KBM-7 (cell line): Measurements from ENCODE around the gene MRGPRD.

ENCODE experiments used
- DNase-seq: peaks from one replicate; pipeline ENCODE4 v3.0.0-alpha.2; 2015
- in situ Hi-C: fragments of 300-500 bp; cut with MboI; formaldehyde crosslinking; loops from 2 replicates; pipeline ENCODE4 v1.14.3; 2020; ENCODE audit warnings: low sequenced_read_pairs, low pct_unique_long_range_greater_than_20kb, mixed read lengths

The MRGPRD gene

GRCh38 chr11:68996376-68997123 lies 15.8 kb upstream of the MRGPRD start:
- DNase-seq, result no peak
- in situ Hi-C loops, result no loop called here

DNA sequence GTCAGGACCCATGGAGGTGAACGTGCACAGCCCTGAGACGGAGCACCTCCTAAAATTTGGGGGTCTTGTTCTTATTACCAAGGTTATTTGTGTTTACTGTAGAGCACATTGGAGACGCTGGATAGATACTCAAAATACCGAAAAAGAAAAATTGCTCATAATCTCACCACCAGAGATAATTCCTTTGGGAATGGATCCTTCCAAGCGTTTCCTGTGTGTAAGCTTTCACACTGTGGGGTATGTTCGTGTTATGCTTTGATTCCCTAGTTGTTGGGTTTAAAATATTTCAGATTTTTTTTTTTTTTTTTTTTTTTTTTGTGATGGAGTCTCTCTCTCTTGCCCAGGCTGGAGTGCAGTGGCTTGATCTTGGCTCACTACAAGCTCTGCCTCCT lies 14.1 kb upstream of the MRGPRD start:
- in situ Hi-C loops, result no loop called here

GRCh38 chr11:68994161-68994893 lies 13.5 kb upstream of the MRGPRD start:
- no peak for DNase-seq
- in situ Hi-C loops, result no loop called here

More for the DNA sequence above, 14.1 kb upstream of the MRGPRD start:
- no peak for DNase-seq

DNA sequence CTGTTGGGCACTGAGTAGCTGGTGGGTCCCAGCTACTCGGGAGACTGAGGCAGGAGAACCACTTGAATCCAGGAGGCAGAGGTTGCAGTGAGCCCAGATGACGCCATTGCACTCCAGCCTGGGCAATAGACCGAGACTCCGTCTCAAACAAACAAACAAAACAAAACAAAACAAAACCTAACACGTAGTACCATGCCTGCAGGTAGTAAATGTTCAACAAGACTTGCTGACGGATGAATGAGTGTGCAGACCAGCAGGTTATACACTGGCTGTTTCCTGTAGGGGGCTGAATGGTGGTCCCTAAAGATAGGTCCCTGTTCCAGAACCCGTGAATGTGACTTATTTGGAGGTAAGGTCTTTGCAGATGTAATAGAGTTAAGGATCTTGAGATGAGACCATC lies 12.8 kb upstream of the MRGPRD start:
- in situ Hi-C loops, result no loop called here
- DNase-seq, result no peak

DNA sequence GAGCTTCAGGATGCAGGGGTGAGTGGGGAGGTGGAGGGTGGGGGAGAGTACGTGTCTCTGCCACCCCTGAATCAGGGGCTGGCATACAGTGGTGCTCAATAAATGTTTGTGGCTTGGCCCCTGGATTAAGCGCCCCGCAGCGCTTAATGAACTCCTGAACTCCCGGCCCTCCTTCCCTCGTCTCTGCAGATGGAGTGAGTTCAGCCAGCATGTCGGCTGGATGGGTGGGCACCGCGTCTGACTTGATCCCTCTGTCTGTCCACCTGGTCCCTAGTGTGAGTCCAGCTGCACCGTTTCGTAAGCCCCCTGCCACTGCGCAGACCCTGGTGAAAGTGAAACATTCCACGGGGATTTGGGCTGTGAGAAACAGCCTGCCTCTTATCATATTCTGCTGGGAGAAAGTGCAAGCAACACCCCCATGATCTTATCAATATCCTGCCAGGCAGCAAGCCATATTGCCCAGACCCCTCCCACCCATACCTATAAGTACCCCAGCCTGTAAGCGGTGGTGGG lies 12.0 kb upstream of the MRGPRD start:
- DNase-seq, result no peak
- in situ Hi-C loops, result no loop called here

DNA sequence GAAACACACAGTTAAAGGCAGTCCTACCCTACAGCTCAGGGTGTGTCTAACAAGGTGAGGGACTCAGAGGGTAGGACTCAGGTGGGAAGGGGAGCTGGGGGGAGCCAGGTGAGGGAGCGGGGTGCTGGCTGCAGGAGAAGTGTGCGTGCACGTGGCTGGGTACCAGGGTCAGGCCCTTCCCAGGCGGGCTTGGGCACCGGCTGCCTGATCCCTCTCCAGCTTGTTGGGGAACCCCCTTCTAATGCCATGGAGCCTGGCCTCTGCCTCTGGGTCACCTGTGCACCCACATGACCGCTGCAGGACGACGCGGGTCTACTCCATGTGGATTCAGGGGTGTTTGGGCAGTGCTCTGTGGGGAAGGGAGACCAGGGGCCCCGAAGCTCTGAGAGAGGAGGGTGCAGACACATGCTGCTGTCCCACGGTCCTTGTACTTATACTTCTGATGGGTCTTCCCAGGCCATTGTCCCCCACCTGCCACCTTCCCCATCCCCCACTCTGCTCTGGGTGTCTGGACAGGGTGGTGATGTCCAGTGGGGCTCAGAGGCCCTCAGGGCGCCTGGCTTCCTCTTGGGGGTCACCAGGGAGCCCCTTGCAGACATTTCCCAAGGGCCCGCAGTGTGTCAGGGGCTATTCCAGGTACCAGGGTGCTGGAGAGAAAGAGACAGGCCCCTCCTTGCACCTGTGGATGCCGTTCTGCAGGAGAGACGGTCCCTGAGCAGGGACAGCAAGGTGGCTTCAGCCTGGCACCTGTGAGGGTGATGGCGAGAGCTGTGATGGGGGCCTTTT lies 10.4 kb upstream of the MRGPRD start:
- no peak for DNase-seq
- in situ Hi-C loops, result no loop called here

- no peak for DNase-seq
- in situ Hi-C loops, result no loop called here
Observed at GRCh38 chr11:68989936-68990606, 9.3 kb upstream of the MRGPRD start.

GRCh38 chr11:68988491-68988890 lies 7.7 kb upstream of the MRGPRD start:
- DNase-seq, result no peak
- in situ Hi-C loops, result no loop called here

DNA sequence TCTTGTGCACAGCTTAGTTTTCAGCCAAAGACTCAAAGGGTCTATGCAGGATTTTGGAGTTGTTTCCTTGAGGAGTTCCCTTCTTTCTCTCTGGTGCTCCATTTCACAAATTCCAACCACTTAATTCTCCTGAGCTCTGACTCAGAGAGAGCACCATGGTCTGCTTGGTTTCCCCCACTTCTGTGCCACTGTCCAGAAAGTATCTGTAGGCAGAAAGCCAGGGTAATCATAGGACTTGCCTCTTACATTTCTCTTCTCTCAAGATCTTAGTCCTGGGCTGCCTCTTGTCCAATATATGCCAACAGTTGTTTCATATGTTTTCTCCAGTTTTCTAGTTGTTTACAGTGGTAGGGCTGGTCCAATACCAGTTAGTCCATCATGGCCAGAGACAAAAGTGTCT lies 6.4 kb upstream of the MRGPRD start:
- in situ Hi-C loops, result no loop called here
- no peak for DNase-seq

DNA sequence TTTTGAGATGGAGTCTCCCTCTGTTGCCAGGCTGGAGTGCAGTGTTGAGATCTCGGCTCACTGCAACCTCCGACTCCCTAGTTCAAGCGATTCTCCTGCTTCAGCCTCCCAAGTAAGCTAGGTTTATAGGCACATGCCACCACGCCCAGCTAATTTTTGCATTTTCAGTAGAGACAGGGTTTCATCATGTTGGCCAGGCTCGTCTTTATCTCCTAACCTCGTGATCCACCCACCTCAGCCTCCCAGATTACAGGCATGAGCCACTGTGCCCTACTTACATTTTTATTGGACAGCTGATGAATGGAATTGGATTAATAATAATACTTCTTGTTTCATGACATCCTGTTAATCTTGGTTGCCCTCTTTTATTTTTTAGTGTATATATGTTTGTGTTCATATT lies 3.0 kb upstream of the MRGPRD start:
- no peak for DNase-seq
- in situ Hi-C loops, result no loop called here

DNA sequence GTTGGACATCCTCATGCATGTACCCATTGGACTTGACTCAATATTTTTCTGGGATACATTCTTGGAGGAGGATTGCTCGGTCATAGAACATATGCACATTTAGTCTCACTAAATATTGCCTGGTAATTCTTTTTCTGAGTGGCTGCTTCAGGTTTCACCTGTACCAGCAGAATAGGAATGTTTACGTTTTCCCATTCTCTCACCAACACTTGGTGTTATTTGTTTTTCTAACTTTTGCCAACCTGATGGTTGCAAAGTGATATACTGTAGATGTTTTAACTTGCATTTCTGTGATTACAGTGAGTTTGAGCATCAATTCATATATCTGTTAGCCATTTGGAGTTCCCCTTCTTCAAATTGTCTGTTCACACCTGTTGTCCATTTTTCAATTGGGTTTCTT lies 1.3 kb upstream of the MRGPRD start:
- no peak for DNase-seq
- in situ Hi-C loops, result no loop called here

DNA sequence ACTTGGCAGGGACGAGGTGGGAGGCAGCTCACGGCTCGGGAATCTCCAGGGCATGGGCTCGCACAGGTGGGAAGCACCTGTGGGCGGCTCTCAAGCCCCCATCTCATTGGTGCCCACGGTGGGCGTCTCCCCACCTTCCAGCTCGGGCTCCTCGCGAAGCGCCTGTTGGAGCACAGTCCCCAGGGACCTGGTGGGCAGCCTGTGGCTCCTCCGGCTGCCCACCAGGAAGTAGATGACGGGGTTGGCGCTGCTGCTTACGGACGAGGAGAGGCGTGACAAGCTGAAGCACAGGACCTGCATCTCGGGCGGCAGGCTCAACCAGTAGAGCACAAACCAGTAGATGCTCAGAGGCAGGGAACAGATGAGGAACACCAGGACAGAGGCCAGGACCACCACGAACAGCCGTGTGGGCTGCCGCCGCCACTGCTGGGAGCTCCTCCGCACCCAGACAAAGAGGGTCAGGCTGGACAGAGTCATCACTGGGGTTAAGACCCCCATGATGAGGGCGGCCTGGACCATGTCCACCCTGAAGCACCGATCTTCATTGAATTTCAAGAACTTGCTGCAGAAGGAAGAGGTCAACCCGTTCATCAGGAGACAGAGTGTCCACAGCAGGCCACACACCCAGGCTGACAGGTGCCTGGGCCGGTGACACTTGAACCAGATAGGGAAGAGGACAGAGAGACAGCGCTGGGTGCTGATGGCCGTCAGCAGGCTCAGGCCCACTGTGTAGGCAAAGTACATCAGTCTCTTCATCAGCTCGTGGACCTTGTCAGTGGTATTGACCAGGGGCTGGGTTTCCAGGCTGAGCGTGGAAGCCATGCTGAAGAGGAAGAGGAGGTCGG lies 633 bp downstream of the MRGPRD start:
- DNase-seq, result no peak
- in situ Hi-C loops, result no loop called here

DNA sequence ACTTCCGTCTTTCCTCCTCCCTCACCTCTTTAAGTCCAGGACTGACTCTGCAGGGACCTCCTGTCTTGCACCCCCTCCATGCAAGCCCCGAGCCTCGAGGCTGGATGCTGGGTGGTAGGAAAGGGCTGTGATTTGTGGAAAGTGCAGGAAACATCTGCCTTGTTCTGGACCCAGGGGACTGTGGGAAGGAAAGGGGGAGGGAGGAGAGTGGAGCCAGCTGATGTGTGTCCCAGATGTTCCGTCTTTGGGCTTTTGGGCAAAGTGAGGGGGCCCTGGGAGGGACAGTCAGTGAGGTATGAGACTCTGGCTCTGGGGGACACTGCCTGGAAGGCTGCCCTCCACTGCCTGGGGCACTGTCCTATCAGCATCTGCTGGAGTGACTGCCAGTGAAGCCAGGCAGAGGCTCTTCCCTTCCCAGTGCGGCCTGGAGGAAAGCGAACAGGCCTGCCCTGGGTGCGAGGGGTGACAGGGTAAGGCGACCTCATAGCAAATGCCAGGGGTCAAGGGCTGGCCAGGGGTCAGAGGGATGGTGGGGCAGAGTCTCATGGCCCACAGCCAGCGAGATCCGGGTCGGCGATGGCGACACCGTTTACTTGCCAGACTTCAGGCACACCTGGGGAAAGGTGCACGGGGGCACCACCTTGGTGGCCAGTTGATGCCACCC lies 1.7 kb downstream of the MRGPRD start:
- in situ Hi-C loops, result no loop called here
- peak; percentile 16 for DNase-seq

DNA sequence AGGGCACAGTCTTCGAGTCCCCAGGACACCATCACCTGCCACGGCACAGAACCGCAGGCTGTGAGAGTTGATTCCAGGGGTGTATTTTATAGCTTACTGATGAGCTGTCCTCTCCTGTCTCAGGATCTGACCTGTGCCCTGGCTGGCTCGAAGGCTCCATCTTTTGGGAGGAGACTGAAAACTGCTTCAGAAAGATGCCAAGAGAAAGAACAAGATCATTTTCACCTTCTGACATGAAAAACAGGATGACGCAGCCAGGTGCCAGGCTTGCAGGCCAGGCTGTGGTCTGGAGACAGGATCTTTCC lies 2.2 kb downstream of the MRGPRD start:
- no peak for DNase-seq
- in situ Hi-C loops, result no loop called here

DNA sequence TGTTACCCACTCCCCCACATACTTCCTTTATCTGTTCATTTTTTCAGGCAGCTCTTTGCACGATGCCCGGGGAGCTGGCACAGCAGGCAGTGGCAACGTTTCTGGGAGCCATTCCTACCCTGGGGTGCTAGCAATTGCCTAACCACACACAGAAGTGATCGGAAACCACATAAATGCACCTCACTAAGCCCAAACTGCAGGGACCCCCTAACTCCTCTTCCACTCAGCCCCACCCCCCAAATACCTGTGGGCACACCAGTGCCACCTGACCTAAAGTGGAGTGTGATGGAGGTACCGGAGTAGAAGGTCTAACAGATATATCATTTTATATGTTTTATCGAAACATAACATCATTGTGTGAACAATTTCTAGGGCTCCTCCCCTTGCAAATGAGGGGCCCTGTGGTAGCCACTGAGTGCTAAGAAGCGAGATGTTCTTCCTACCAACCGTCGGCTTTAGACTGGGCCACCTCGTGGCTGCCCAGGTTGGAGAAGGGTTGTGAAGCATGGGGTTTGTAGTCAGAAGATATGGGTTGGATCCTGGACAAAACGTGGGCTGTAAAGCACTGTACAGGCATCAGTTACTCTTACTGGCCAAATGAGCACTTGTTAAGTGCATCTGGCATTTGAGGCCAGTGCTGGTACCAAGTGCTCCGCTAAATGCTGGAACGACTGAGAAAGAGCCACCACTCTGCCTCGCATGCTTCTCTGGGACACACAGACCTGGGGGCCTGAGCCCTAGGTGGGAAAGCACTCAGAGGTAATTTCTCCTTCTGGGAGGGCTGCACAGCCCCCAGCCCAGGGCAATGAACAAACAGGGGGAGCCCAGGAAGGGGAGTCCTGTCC lies 2.8 kb downstream of the MRGPRD start:
- in situ Hi-C loops, result no loop called here
- no peak for DNase-seq

DNA sequence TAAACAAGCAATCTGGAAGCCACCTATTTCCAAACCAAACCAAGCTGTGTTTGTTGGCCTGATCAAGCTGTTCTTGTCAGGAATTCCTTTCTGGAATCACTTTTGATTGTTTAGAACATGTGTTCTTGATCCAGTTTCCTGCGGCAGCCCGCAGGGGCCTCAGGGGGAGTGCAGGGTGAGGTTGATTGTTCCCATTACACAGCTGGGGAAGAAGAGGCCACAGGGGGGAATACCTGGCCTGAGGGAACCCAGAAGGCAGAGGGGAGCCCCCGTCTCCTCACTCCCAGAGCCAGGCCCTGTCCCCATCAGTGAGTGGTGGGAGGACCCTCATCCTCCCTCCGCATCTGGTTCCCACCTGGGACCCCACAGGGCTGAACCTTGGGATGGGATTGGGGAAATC lies 4.2 kb downstream of the MRGPRD start:
- DNase-seq, result no peak
- in situ Hi-C loops, result no loop called here

- no peak for DNase-seq
- in situ Hi-C loops, result no loop called here
Observed at GRCh38 chr11:68976095-68976494, 4.7 kb downstream of the MRGPRD start.
